Neural cell (in vitro differentiated cells): Measurements from ENCODE around the gene SKP1. TPM values are rescaled to one million over a fixed set of nuclear protein-coding genes. Genes with fewer than 3 reads are reported as not detected.

Experiments
- H2AFZ ChIP-seq: fragments of 200-600, 300-800 bp; sonication (generic), shearing (Covaris generic); 2 replicates; pipeline ENCODE4 v1.6.0; 2014; ENCODE audit warnings: low read depth, mild to moderate bottlenecking, antibody characterized with exemption, low read length, moderate library complexity
- H3F3A ChIP-seq: fragments of 200-600 bp; shearing (Covaris generic); 2 replicates; pipeline ENCODE4 v1.6.1; 2016; ENCODE audit warnings: mild to moderate bottlenecking, moderate library complexity, mixed read lengths, antibody characterized with exemption, low read length; ENCODE audit not compliant: insufficient read depth, poor library complexity, severe bottlenecking
- H3K27ac ChIP-seq: fragments of 200-600, 300-800 bp; sonication (generic), shearing (Covaris generic); 2 replicates; pipeline ENCODE4 v1.5.1; 2014; ENCODE audit warnings: mild to moderate bottlenecking, low read length, moderate library complexity
- H3K27me3 ChIP-seq: fragments of 300-800, 200-600 bp; sonication (generic), shearing (Covaris generic); 2 replicates; pipeline ENCODE4 v1.6.0; 2014; ENCODE audit warnings: mild to moderate bottlenecking, low read depth, low read length, moderate library complexity; ENCODE audit not compliant: insufficient read depth
- H3K36me3 ChIP-seq: fragments of 300-800, 200-600 bp; sonication (generic), shearing (Covaris generic); 2 replicates; pipeline ENCODE4 v1.5.1; 2014; ENCODE audit warnings: mild to moderate bottlenecking, antibody characterized with exemption, low read length, moderate library complexity; ENCODE audit not compliant: insufficient read depth
- H3K4me2 ChIP-seq: fragments of 300-800, 200-600 bp; sonication (generic), shearing (Covaris generic); 2 replicates; pipeline ENCODE4 v1.6.0; 2014; ENCODE audit warnings: mild to moderate bottlenecking, low read length
- H3K4me3 ChIP-seq: fragments of 300-800, 200-600 bp; sonication (generic), shearing (Covaris generic); 2 replicates; pipeline ENCODE4 v1.5.1; 2014; ENCODE audit warnings: mild to moderate bottlenecking, low read length, moderate library complexity
- H3K79me2 ChIP-seq: fragments of 200-600 bp; shearing (Covaris generic); replicated peaks from 2 replicates; pipeline ENCODE4 v1.6.0; 2014; ENCODE audit warnings: mild to moderate bottlenecking, low read length, moderate library complexity; ENCODE audit not compliant: insufficient read depth
- H3K9ac ChIP-seq: fragments of 300-800, 200-600 bp; sonication (generic), shearing (Covaris generic); 2 replicates; pipeline ENCODE4 v1.6.1; 2016; ENCODE audit warnings: mild to moderate bottlenecking, low read length, mixed read lengths
- H3K9me2 ChIP-seq: fragments of 200-600 bp; shearing (Covaris generic); 2 replicates; pipeline ENCODE4 v1.6.1; 2016; ENCODE audit warnings: mild to moderate bottlenecking, low read length, mixed read lengths; ENCODE audit not compliant: insufficient read depth
- H3K9me3 ChIP-seq: fragments of 200-600, 300-800 bp; sonication (generic), shearing (Covaris generic); 2 replicates; pipeline ENCODE4 v1.6.1; 2016; ENCODE audit warnings: mild to moderate bottlenecking, mixed run types, low read length, moderate library complexity, mixed read lengths
- H4K20me1 ChIP-seq: fragments of 200-600 bp; shearing (Covaris generic); 2 replicates; pipeline ENCODE4 v1.6.1; 2016; ENCODE audit warnings: mild to moderate bottlenecking, mixed run types; ENCODE audit not compliant: insufficient read depth
- CTCF ChIP-seq: fragments of 450-650 bp; IDR thresholded peaks from 2 replicates; pipeline ENCODE4 v1.5.1; 2014; ENCODE audit warnings: antibody characterized with exemption, mild to moderate bottlenecking, moderate library complexity; ENCODE audit not compliant: poor library complexity, severe bottlenecking
- EP300 ChIP-seq: fragments of 450-650 bp; conservative IDR thresholded peaks from 2 replicates; pipeline ENCODE4 v1.6.1; 2014; ENCODE audit warnings: antibody characterized with exemption, mild to moderate bottlenecking, moderate library complexity; ENCODE audit not compliant: poor library complexity, severe bottlenecking
- EZH2 ChIP-seq: fragments of 200-600, 300-800 bp; shearing (Covaris generic), sonication (generic); IDR thresholded peaks from 2 replicates; pipeline ENCODE4 v1.6.1; 2014; ENCODE audit warnings: antibody characterized with exemption, low read length, borderline replicate concordance, mild to moderate bottlenecking; ENCODE audit not compliant: insufficient read depth, poor library complexity, severe bottlenecking
- MXI1 ChIP-seq: fragments of 450-650 bp; conservative IDR thresholded peaks from 2 replicates; pipeline ENCODE4 v1.6.1; 2014; ENCODE audit warnings: antibody characterized with exemption, mild to moderate bottlenecking; ENCODE audit not compliant: poor library complexity, severe bottlenecking
- POLR2AphosphoS5 ChIP-seq: IDR thresholded peaks from 2 replicates; pipeline ENCODE4 v1.6.1; 2012
- RAD21 ChIP-seq: fragments of 450-650 bp; conservative IDR thresholded peaks from 2 replicates; pipeline ENCODE4 v1.6.1; 2014; ENCODE audit warnings: antibody characterized with exemption, mild to moderate bottlenecking, moderate library complexity
- REST ChIP-seq: IDR thresholded peaks from 2 replicates; pipeline ENCODE4 v1.6.1; 2012; ENCODE audit warnings: borderline replicate concordance
- SMC3 ChIP-seq: fragments of 450-650 bp; conservative IDR thresholded peaks from 2 replicates; pipeline ENCODE4 v1.6.1; 2014; ENCODE audit warnings: antibody characterized with exemption, mild to moderate bottlenecking, moderate library complexity; ENCODE audit not compliant: poor library complexity
- TAF1 ChIP-seq: IDR thresholded peaks from 2 replicates; pipeline ENCODE4 v1.6.1; 2012; ENCODE audit warnings: low read depth
- polyA plus RNA-seq: library from polyadenylated mRNA; depleted of rRNA; stranded (reverse); fragments of >200 nt; gene quantifications from 2 replicates; pipeline ENCODE4 v1.2.3, GENCODE V29; 2014

Gene SKP1
- polyA plus RNA-seq, 1 donor from 2014 or later, result 1,492 TPM

GRCh38 chr5:134101686-134102439, 74.9 kb downstream of the SKP1 start:
- TF ChIP-seq RAD21 (no peak), CTCF (peak; percentile 24), MXI1 (no peak), REST (no peak)
- no peak overlapping the region for H3K4me2 ChIP-seq
- H3K27me3 ChIP-seq, result no peaks in the 10 kb centered on the region
- no peaks in the 10 kb centered on the region for H4K20me1 ChIP-seq
- H3K9ac ChIP-seq, result no peak overlapping the region
- no peak overlapping the region for H3K4me3 ChIP-seq
- no peak overlapping the region for H2AFZ ChIP-seq
- H3K9me2 ChIP-seq, result no peaks in the 10 kb centered on the region
- no peak overlapping the region for H3K27ac ChIP-seq
- H3F3A ChIP-seq, result no peaks in the 10 kb centered on the region
- no peaks in the 10 kb centered on the region for H3K36me3 ChIP-seq
- no peaks in the 10 kb centered on the region for H3K79me2 ChIP-seq
- no peaks in the 10 kb centered on the region for H3K9me3 ChIP-seq

GRCh38 chr5:134100283-134101091, 76.3 kb downstream of the SKP1 start:
- H3K79me2 ChIP-seq, result no peaks in the 10 kb centered on the region
- no peak overlapping the region for H3K4me2 ChIP-seq
- no peak overlapping the region for H3K4me3 ChIP-seq
- no peak overlapping the region for H2AFZ ChIP-seq
- H3K36me3 ChIP-seq, result no peaks in the 10 kb centered on the region
- no peak overlapping the region for H3K9ac ChIP-seq
- no peak overlapping the region for H3K27ac ChIP-seq
- no peaks in the 10 kb centered on the region for H3K9me2 ChIP-seq
- no peaks in the 10 kb centered on the region for H3F3A ChIP-seq
- no peaks in the 10 kb centered on the region for H3K27me3 ChIP-seq
- H3K9me3 ChIP-seq, result no peaks in the 10 kb centered on the region
- TF ChIP-seq CTCF (no peak), MXI1 (no peak), EP300 (no peak), SMC3 (no peak), REST (no peak), TAF1 (no peak), RAD21 (no peak), EZH2 (no peak), POLR2AphosphoS5 (no peak)
- H4K20me1 ChIP-seq, result no peaks in the 10 kb centered on the region
